ENCODE measurements around the gene PHYKPL. TPM values are rescaled to one million over a fixed set of nuclear protein-coding genes. Genes with fewer than 3 reads are reported as not detected.

The PHYKPL gene
- total RNA-seq, 4 donors from 2014 or later: 37.3 to 51.2 (median 41.6) TPM

- Histone ChIP-seq H3K9me3 (peaks cover 0 to 4% (median 0%) of the 10 kb centered on the region in 3 donors), H3K27me3 (peaks cover 1% of the 10 kb centered on the region), H3K27ac (no peak overlapping the region), H3K4me1 (no peaks in the 10 kb centered on the region), H3K4me3 (no peak overlapping the region), H3K36me3 (no peaks in the 10 kb centered on the region)
- no peak for ATAC-seq
- WGBS, 2 donors (ENCODE audit: low coverage in 1 of 2): 84 to 92% methylated on average over 3 of the region's 3 CpGs
- TF ChIP-seq EP300 (IDR thresholded peaks at IDR 0.05): no peak
- TF ChIP-seq, protein P1, sequence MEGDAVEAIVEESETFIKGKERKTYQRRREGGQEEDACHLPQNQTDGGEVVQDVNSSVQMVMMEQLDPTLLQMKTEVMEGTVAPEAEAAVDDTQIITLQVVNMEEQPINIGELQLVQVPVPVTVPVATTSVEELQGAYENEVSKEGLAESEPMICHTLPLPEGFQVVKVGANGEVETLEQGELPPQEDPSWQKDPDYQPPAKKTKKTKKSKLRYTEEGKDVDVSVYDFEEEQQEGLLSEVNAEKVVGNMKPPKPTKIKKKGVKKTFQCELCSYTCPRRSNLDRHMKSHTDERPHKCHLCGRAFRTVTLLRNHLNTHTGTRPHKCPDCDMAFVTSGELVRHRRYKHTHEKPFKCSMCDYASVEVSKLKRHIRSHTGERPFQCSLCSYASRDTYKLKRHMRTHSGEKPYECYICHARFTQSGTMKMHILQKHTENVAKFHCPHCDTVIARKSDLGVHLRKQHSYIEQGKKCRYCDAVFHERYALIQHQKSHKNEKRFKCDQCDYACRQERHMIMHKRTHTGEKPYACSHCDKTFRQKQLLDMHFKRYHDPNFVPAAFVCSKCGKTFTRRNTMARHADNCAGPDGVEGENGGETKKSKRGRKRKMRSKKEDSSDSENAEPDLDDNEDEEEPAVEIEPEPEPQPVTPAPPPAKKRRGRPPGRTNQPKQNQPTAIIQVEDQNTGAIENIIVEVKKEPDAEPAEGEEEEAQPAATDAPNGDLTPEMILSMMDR (IDR thresholded peaks at IDR 0.05): no peak
- TF ChIP-seq POLR2AphosphoS5 (IDR thresholded peaks at IDR 0.05): no peak
- no peak for TF ChIP-seq POLR2A (IDR thresholded peaks at IDR 0.05)
These were observed 58.1 kb downstream of the PHYKPL start for GRCh38 chr5:178174456-178174855.

DNA sequence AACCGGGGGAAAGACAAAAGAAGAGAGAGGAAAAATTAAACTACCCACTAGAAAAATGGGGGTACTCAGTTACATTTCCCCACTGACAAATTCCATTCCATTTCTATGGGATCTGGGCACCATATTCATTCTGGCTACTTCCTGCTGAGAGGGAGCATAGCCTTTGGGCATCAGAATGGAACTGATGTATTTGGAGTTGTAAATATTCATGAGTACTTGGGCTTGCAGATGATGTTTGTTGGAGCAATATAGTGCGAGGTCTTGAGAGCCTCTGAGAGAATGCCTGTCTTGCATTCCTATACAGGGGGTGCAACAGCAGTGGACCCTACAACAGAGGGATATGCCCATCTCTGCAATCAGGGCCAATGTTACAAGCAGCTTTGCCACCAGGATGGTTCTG is 62.1 kb downstream of the PHYKPL start:
- no peak overlapping the region for H3K27ac ChIP-seq
- ATAC-seq: no peak
- H3K9me3 ChIP-seq: no peaks in the 10 kb centered on the region
- 79 to 83% methylated on average over 1 to 2 of the region's 2 CpGs for WGBS, 2 donors (ENCODE audit: low coverage in 1 of 2)
- TF ChIP-seq POLR2A (IDR thresholded peaks at IDR 0.05) (no peak), POLR2AphosphoS5 (IDR thresholded peaks at IDR 0.05) (no peak), EP300 (IDR thresholded peaks at IDR 0.05) (no peak)
- TF ChIP-seq, protein P1 (IDR thresholded peaks at IDR 0.05): no peak
- H3K4me1 ChIP-seq: no peaks in the 10 kb centered on the region
- H3K4me3 ChIP-seq: no peak overlapping the region
- no peaks in the 10 kb centered on the region for H3K36me3 ChIP-seq
- peaks cover 15% of the 10 kb centered on the region for H3K27me3 ChIP-seq

GRCh38 chr5:178165581-178165980 is 67.0 kb downstream of the PHYKPL start:
- Histone ChIP-seq H3K27ac (no peak overlapping the region), H3K27me3 (peaks cover 57% of the 10 kb centered on the region), H3K4me1 (peaks cover 0 to 11% (median 0%) of the 10 kb centered on the region in 3 donors), H3K4me3 (no peak overlapping the region), H3K36me3 (no peaks in the 10 kb centered on the region), H3K9me3 (no peaks in the 10 kb centered on the region)
- no CpG with 5 or more reads among the region's 38 CpGs for WGBS, 2 donors (ENCODE audit: low coverage in 1 of 2)
- no peak for ATAC-seq
- TF ChIP-seq EP300 (IDR thresholded peaks at IDR 0.05) (no peak), POLR2A (IDR thresholded peaks at IDR 0.05) (no peak), POLR2AphosphoS5 (IDR thresholded peaks at IDR 0.05) (no peak)
- TF ChIP-seq, protein P1 (IDR thresholded peaks at IDR 0.05): no peak

DNA sequence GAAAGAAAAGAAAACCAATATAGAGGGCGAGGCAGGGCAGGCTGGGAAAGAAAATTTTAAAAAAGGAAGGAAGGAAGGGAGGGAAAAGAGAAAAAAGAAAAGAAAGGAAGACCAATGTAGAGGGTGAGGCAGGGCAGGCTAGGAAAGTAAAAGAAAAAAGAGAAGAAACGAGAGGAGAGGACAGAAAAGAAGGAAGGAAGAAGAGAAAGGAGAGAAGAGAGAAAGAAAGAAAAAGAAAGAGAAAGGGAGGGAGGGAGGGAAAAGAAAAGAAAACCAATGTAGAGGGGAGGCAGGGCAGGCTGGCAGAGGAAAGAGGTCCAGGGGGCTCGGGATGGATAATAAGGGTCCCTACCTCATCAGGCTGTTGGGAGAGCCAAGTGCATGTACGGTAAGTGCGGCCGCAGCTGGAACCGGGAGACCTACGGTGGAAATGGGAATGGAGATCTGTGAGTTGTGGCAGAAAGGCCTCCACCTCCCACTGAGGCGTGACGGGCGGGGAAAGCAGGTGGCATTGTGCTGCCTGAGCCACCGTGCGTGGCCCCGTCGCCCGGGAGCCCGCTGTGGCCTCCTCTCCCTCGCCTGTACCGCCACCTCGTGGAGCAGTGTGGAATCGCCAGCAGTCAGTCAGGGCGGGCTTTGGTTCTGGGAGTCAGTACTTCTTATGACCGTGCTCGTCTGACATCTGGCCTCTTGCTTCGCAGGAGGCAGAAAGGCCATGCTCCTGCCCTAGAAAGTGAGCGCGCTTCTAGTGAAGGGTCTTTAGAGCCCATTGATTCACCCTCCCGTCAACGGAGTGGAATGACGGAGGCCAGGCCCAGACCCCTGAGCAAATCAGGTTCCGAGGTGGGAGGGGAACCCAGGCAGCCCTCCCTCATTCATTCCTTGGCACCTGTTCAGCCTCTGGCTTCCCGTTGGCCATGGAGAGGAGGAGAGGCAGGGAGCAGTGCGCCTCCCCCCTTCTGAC is 68.5 kb downstream of the PHYKPL start:
- 10 to 59% methylated on average over 3 to 25 of the region's 33 CpGs for WGBS, 2 donors (ENCODE audit: low coverage in 1 of 2)
- Histone ChIP-seq H3K4me3 (peak overlapping the region in 1 of 2 donors; percentile 26), H3K36me3 (no peaks in the 10 kb centered on the region), H3K27ac (no peak overlapping the region), H3K9me3 (no peaks in the 10 kb centered on the region), H3K27me3 (peaks cover 57% of the 10 kb centered on the region), H3K4me1 (peaks cover 0 to 11% (median 0%) of the 10 kb centered on the region in 3 donors)
- TF ChIP-seq, protein P1 (IDR thresholded peaks at IDR 0.05): peak; percentile 96 to 100 (median 98)
- TF ChIP-seq POLR2AphosphoS5 (IDR thresholded peaks at IDR 0.05): no peak
- ATAC-seq: peak; percentile 94

- WGBS, 2 donors (ENCODE audit: low coverage in 1 of 2): 80 to 100% methylated on average over 2 to 9 of the region's 9 CpGs
- peaks cover 0 to 11% (median 0%) of the 10 kb centered on the region in 3 donors for H3K4me1 ChIP-seq
- no peaks in the 10 kb centered on the region for H3K9me3 ChIP-seq
- H3K36me3 ChIP-seq: no peaks in the 10 kb centered on the region
- no peak overlapping the region for H3K4me3 ChIP-seq
- TF ChIP-seq EP300 (IDR thresholded peaks at IDR 0.05) (no peak), POLR2AphosphoS5 (IDR thresholded peaks at IDR 0.05) (no peak), POLR2A (IDR thresholded peaks at IDR 0.05) (no peak)
- TF ChIP-seq, protein P1 (IDR thresholded peaks at IDR 0.05): no peak
- no peak overlapping the region for H3K27ac ChIP-seq
- no peak for ATAC-seq
- H3K27me3 ChIP-seq: peaks cover 57% of the 10 kb centered on the region
These were observed 70.1 kb downstream of the PHYKPL start for GRCh38 chr5:178162481-178162880.
